ENCODE measurements around the gene SCLT1.

The SCLT1 gene

DNA sequence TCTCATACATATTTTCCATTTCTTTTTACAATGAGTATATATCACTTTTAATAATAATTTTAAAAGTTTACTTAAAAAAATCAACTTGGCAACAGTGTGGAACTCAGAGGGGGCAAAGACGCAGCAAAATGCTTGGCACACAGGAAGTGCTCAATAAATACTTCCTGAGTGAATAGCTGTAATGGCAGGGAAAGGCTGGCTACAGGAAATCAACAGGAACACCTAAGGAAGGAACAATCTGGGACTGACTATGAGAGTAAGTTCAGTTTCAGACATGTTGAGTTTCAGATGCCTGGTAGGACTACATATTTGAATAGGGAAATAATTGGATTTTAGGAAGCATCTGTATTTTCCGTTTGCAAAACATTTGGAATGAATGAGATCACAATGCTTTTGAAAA lies 137.6 kb downstream of the SCLT1 start:
- DNase-seq = no peak

DNA sequence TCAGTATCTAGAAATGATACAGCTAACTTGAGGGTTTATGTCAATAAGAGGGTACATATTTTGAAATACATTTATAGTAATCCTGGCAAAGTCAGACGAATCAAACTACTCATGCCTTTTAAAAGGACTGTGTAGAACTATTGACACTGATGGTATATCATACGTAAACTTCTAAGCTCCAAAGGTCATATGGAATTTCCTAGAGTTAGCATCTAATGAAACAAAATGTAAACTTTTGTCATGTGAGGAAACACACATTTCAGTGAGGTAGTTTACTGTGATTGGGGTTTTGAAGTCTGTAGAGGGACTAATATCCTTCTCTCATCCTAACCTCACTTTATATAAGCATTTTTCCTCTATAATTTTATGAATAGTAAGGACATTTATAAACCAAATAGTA lies 138.4 kb downstream of the SCLT1 start:
- no peak for DNase-seq

DNA sequence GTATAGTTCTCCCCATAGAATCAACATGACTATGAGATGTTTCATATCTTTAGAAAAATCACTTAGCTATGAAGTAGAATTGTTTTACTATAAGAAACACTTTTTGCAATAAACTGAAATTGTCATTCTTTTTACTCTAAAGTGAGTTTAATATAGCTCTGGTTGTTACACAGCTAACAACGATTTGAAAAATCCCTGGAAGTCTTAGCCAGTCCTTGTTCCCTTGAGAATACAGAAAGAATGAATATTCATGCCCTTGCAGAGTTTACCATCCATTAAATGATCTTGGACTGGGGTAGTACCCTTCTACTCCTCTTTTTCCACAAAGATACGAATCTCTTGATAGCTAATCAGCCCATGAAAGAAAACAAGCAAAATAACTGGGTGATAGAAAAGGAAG lies 142.0 kb downstream of the SCLT1 start:
- DNase-seq = no peak

DNA sequence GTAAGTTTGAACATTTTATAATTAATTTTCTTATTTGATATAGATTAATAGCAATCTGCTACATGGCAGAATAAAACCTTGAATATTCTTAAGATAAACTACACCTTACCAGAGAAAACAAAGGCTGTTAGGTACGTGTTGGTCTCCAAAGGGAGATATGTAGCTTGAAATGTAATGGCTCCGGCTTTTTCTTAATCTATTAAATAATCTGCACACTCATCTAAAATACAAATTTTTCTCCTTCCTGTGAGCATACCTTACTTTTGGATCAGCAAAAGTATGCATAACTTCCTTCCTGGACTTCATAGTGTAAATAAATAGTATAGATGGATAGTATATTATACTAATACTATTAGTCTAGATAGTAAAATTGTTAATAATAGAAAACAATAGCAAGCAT lies 142.5 kb downstream of the SCLT1 start:
- no peak for DNase-seq

- DNase-seq = no peak
Measured at GRCh38 chr4:128946916-128947315, 146.4 kb downstream of the SCLT1 start.

DNA sequence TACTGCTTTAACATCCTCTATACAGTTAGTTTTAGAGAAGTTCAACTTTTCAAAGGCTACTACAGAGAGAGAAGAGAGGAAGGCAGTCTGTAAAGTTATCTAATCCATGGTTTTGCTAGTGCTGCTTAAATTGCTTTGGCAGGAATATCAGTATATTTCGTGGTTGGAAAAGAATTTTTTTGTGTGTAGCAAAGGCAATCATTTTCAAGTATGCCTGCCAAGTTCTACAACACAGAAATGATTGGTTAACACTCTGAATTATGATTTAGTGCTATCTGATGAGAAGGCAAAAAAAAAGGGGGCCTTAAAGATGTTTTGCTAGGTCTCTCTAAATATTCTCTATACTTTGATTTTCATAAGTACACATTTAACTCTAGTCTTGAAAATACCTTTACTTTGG lies 150.7 kb downstream of the SCLT1 start:
- DNase-seq = no peak

GRCh38 chr4:128940971-128941370 lies 152.4 kb downstream of the SCLT1 start:
- DNase-seq = no peak

GRCh38 chr4:128930051-128930450 lies 163.3 kb downstream of the SCLT1 start:
- no peak for DNase-seq

- no peak for DNase-seq
Measured at GRCh38 chr4:128924951-128925350, 168.4 kb downstream of the SCLT1 start.

DNA sequence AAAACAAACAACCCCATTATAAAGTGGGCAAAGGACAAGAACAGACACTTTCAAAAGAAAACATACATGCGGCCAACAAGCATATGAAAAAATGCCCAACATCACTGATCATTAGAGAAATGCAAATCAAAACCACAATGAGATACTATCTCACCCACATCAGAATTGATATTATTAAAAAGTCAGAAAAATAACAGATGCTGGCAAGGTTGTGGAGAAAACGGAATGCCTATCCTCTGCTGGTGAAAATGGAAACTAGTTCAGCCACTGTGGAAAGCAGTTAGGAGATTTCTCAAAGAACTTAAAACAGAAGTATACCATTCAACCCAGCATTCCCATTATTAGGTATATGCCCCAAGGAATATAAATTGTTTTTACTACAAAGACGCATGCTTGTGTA lies 171.4 kb downstream of the SCLT1 start:
- DNase-seq = no peak

DNA sequence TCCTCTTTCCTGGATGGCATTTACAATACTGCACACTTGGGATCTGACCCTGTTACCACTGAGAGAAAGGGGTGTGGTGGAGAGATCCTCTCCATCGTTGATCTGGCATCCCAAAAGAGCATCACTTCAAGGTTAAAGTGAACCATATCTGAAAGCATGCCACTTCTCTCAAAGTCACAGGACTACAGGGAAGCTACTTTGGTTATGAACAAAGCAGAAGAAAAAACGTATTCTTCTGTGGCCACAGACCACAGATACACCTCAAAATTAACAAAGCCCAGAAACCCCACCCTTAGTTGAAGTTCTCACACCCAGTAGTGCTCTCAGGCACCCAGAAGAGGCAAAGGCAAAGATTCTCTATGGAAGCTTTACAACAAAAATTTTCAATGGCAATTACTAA lies 175.6 kb downstream of the SCLT1 start:
- no peak for DNase-seq

DNA sequence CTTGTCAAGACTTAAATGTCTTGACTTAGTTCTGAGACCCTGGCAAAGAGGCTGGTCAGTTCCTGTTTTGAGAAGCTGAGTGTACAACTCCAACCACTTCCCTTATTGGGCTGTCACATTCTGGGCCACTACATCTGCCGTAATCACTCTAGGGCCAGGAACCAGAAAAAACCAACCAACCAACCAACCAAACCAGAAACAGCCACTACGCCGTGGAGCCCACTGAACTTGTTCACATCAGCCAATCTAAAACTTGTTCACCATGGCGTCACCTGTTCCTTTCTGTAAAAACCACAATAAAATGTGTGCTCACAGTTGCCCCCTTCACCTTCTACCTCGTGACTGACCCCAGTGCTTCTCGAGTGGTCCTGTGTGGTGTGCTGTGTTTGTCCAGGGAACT lies 176.5 kb downstream of the SCLT1 start:
- DNase-seq = no peak

- no peak for DNase-seq
Measured at GRCh38 chr4:128915544-128915943, 177.8 kb downstream of the SCLT1 start.

GRCh38 chr4:128913228-128913627 lies 180.1 kb downstream of the SCLT1 start:
- no peak for DNase-seq

GRCh38 chr4:128908735-128909134 lies 184.6 kb downstream of the SCLT1 start:
- DNase-seq = no peak

DNA sequence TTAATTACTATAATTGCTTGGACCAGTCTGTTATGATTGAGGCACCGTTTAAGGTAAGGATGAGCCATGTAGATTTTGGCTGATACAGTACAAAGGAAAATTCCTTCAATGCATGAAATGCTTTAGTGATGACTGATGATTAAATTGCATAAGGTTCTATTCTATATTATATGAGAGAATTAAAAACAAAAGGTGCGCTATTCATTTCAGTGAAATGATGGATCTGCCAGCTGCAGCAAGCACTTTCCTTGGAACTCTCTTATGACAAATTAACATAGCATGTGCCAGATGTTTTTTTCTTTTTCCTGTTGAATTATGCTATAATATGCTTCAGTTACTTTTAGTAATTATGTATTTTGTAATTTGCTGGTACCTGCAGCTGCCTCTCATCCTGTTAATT lies 185.4 kb downstream of the SCLT1 start:
- DNase-seq = no peak

- no peak for DNase-seq
Measured at GRCh38 chr4:128906581-128906980, 186.8 kb downstream of the SCLT1 start.

DNA sequence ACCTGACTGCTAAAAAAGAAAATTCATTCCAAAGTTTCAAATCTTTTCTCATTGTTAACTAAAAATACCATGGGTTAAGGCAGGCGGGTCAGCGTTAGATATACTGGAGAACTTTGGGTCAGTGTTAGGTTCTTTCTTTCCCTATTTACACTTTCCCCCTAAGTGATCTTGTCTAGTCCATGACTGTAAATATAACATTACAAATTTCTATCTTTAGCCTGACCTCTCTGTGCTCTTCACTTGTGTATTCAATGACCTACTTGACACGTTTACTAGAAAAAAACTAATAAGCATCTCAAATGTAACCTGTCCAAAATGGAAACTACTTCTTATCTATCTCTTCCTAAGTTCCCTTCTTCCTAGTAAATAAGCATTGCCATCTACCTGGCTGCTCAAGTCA lies 188.5 kb downstream of the SCLT1 start:
- DNase-seq = no peak

DNA sequence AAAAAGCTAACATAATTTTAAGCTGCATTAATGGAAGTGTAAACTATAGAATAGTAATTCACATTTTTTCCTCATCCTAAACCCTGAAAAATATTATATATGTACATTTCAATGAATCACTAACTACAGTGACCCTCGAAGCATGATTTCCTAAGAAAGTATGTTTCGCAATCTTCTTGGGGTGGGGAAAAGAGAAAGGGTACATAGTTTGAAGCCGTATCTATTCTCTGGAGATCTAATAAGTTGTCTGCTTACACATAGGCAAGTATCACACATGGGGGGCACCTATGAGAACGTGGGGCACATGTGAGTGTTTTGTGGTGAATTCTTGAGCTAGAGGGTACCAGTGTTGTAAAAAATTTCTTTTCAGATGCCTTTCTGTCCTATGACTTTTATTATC lies 212.7 kb downstream of the SCLT1 start:
- no peak for DNase-seq

- no peak for DNase-seq
Measured at GRCh38 chr4:128879971-128880370, 213.4 kb downstream of the SCLT1 start.

GRCh38 chr4:128879283-128879682 lies 214.1 kb downstream of the SCLT1 start:
- no peak for DNase-seq

- no peak for DNase-seq
Measured at GRCh38 chr4:128877934-128878333, 215.4 kb downstream of the SCLT1 start.

GRCh38 chr4:128876200-128876599 lies 217.1 kb downstream of the SCLT1 start:
- no peak for DNase-seq

DNA sequence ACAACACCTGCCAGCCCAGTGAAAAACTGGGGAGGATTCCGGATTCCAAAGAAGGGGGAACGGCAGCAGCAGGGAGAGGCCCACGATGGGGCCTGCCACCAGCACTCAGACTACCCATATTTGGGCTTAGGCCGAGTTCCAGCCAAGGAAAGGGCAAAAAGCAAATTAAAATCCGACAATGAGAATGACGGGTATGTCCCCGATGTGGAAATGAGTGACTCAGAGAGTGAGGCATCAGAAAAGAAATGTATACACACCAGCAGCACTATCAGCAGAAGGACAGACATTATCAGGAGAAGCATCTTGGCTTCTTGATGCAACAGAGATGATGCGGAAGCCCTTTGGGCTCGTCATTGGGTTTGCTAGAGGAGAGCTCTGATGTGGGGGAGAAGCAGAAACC lies 221.4 kb downstream of the SCLT1 start:
- no peak for DNase-seq

DNA sequence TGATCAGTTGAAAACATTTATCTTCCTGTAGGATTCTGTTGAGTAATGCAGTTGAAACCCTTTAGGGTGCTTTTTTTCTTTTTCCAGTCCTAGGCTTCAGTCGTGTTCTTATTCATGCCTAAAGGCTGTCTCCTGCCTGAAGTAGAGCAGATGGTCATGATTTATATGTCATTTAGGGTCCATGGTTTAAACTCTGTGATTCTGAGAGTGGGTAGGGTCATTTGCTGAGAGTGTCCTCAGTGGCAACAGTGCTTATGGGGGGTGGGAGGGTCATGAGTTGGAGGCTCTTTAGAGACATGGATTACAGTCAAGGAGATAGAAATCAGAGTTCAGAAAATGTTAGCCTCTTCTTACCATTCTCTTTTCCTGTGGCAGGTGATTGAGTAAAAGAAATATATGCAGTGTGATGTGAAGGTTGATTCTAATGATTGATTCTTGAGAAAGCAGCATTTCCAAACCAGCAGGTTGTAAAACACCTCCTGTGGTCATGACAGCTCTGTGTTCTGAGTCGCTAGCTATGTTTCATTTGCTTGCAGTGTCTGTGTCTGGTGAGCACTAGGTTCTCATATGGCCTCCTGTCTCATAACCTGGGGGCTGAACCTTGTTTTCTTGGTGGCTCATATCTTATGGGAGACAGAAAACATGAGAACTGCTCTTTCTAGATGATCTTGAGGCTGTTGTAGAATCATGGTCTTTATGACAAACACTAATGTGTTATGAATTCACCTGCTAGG lies 223.4 kb downstream of the SCLT1 start:
- no peak for DNase-seq

DNA sequence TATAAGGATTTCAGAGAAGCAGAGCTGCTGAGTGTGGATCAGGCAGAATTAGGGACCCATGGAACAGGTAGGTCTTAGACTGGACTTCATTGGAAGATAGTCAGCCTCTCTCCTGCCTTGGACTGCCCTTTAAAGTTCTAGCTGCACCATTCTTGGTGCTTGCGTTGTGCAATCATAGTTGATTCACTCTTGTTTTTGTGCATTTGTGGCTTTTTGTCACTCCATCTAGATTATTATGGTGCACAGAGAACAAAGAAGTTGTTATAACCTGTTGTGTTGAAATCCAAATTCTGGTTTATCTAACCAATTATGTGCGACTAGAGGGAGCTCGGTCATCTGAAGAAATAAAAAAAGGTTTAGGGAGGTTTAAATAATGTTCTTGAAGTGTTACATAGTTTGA lies 224.6 kb downstream of the SCLT1 start:
- no peak for DNase-seq

Data from RPMI8226 (cell line).